Subcutaneous adipose tissue (tissue), 4 donors: ENCODE measurements around the gene SPATA16. TPM values are rescaled to one million over a fixed set of nuclear protein-coding genes. Genes with fewer than 3 reads are reported as not detected.

ENCODE experiments used
- CTCF ChIP-seq: fragments of 450-650 bp; IDR thresholded peaks from one replicate; pipeline ENCODE4 v1.5.1; 2016; ENCODE audit warnings: low read depth, mild to moderate bottlenecking, control low read depth, antibody characterized with exemption, moderate library complexity
- total RNA-seq, 4 donors: library from RNA; depleted of rRNA; stranded (reverse); fragments of >200 nt; gene quantifications; one replicate each; pipeline ENCODE4 v1.1.0, GENCODE V29; 2016

Gene SPATA16
- total RNA-seq, 4 donors from 2014 or later, result not detected

GRCh38 chr3:172984914-172985313 is 156.1 kb downstream of the SPATA16 start:
- no peak for TF ChIP-seq CTCF

- no peak for TF ChIP-seq CTCF
Measured at GRCh38 chr3:172982736-172983364, 158.2 kb downstream of the SPATA16 start.

- TF ChIP-seq CTCF, result no peak
Measured at GRCh38 chr3:172981407-172981983, 159.5 kb downstream of the SPATA16 start.

GRCh38 chr3:172980849-172981248 is 160.2 kb downstream of the SPATA16 start:
- no peak for TF ChIP-seq CTCF

- TF ChIP-seq CTCF, result no peak
Measured at GRCh38 chr3:172977696-172978095, 163.3 kb downstream of the SPATA16 start.

GRCh38 chr3:172974969-172975368 is 166.1 kb downstream of the SPATA16 start:
- TF ChIP-seq CTCF, result no peak

- TF ChIP-seq CTCF, result no peak
Measured at GRCh38 chr3:172973799-172974198, 167.2 kb downstream of the SPATA16 start.
